ENCODE data around the gene NUBPL. TPM values are rescaled to one million over a fixed set of nuclear protein-coding genes. Genes with fewer than 3 reads are reported as not detected.

NUBPL gene
- polyA plus RNA-seq, 1 of the 3 experiments (the other 2 are of a cell fraction): 4.0 TPM

- no peak overlapping the region for H3K4me3 ChIP-seq (ENCODE audit: low read depth in 2 of 2, low read length in 1 of 2)
- 89% methylated on average over 2 of the region's 2 CpGs for WGBS (ENCODE audit: low lambda C conversion rate)
- H3F3A ChIP-seq (replicated peaks; ENCODE audit: insufficient read depth): no peaks in the 10 kb centered on the region
- no peak for DNase-seq
- TF ChIP-seq PBX3 (IDR thresholded peaks at IDR 0.05) (no peak), POLR2AphosphoS5 (IDR thresholded peaks at IDR 0.05; ENCODE audit: low read depth, low read length) (no peak), IRF3 (IDR thresholded peaks at IDR 0.05; ENCODE audit: low read depth, low read length) (no peak), JUND (IDR thresholded peaks at IDR 0.05) (no peak), MXI1 (IDR thresholded peaks at IDR 0.05; ENCODE audit: low read depth, low read length) (no peak), USF2 (IDR thresholded peaks at IDR 0.05; ENCODE audit: borderline replicate concordance, low read depth, low read length) (no peak), CTCF (IDR thresholded peaks at IDR 0.05) (no peak), FOXJ3 (CRISPR knock-in tag; IDR thresholded peaks at IDR 0.05) (no peak), NRF1 (IDR thresholded peaks at IDR 0.05; ENCODE audit: low read depth, low read length) (no peak), SIN3A (IDR thresholded peaks at IDR 0.05; ENCODE audit: borderline replicate concordance, low read depth, low read length) (no peak), TAF1 (IDR thresholded peaks at IDR 0.05; ENCODE audit: borderline replicate concordance, low read depth, low read length) (no peak)
- H3K9me3 ChIP-seq: 0 out of 2 replicates have a peak, but pooled peaks cover 5% of the 10 kb centered on the region
- H3K27me3 ChIP-seq (ENCODE audit: insufficient read depth): no peaks in the 10 kb centered on the region
- no peak overlapping the region for H3K27ac ChIP-seq (ENCODE audit: low read depth in 2 of 2, low read length in 1 of 2)
- no peaks in the 10 kb centered on the region for H4K20me1 ChIP-seq (ENCODE audit: insufficient read depth)
- POLR2A ChIA-PET: no interaction called here
- no peak overlapping the region for H3K4me2 ChIP-seq
- no peaks in the 10 kb centered on the region for H3K4me1 ChIP-seq (ENCODE audit: control insufficient read depth in 1 of 2, insufficient read depth in 2 of 2, low read depth in 1 of 2, low read length in 1 of 2)
- no peak overlapping the region for H3K9ac ChIP-seq
- H2AFZ ChIP-seq (ENCODE audit: low read depth): no peak overlapping the region
- H3K9me2 ChIP-seq: no peaks in the 10 kb centered on the region
- H3K36me3 ChIP-seq (replicated peaks in 1 of 2; ENCODE audit: control insufficient read depth in 1 of 2, insufficient read depth in 2 of 2, low read length in 1 of 2): peaks cover 0 to 7% of the 10 kb centered on the region in 2 experiments
- no peaks in the 10 kb centered on the region for H3K79me2 ChIP-seq (ENCODE audit: insufficient read depth)
- CTCF ChIA-PET: no interaction called here
Measured at GRCh38 chr14:31682768-31683167, 121.6 kb downstream of the NUBPL start.

GRCh38 chr14:31687726-31688125 is 126.5 kb downstream of the NUBPL start:
- POLR2A ChIA-PET: no interaction called here
- peaks cover 4 to 8% of the 10 kb centered on the region in 2 experiments; a peak in 3 of 4 replicates for H3K4me1 ChIP-seq (ENCODE audit: control insufficient read depth in 1 of 2, insufficient read depth in 2 of 2, low read depth in 1 of 2, low read length in 1 of 2)
- no peak for TF ChIP-seq RXRA (IDR thresholded peaks at IDR 0.05; ENCODE audit: borderline replicate concordance, low read depth)
- no peak for TF ChIP-seq POLR2AphosphoS5 (IDR thresholded peaks at IDR 0.05; ENCODE audit: low read depth, low read length)
- TF ChIP-seq GATA2 (CRISPR knock-in tag; IDR thresholded peaks at IDR 0.05): no peak
- no peak for TF ChIP-seq CHD2 (IDR thresholded peaks at IDR 0.05; ENCODE audit: low read length, partially characterized antibody)
- no peak for TF ChIP-seq FOXM1 (IDR thresholded peaks at IDR 0.05; ENCODE audit: low read depth)
- no peak for TF ChIP-seq YY1 (IDR thresholded peaks at IDR 0.05; ENCODE audit: low read depth)
- no peak for TF ChIP-seq MXI1 (IDR thresholded peaks at IDR 0.05; ENCODE audit: low read depth, low read length)
- TF ChIP-seq EP300 (IDR thresholded peaks at IDR 0.05; ENCODE audit: borderline replicate concordance in 1 of 2, low read depth in 1 of 2, low read length in 1 of 2): no peak
- no peak for TF ChIP-seq CTCF (IDR thresholded peaks at IDR 0.05)
- no peak for TF ChIP-seq ELF1 (IDR thresholded peaks at IDR 0.05)
- no peak for TF ChIP-seq USF1 (IDR thresholded peaks at IDR 0.05; ENCODE audit: borderline replicate concordance, low read depth)
- no peak for TF ChIP-seq RAD21 (IDR thresholded peaks at IDR 0.05; ENCODE audit: low read length)
- TF ChIP-seq FOXJ3 (CRISPR knock-in tag; IDR thresholded peaks at IDR 0.05): no peak
- TF ChIP-seq TEAD4 (IDR thresholded peaks at IDR 0.05; ENCODE audit: borderline replicate concordance, insufficient read depth): no peak
- TF ChIP-seq JUND (IDR thresholded peaks at IDR 0.05): no peak

More at GRCh38 chr14:31687726-31688125, 126.5 kb downstream of the NUBPL start:
- no peak overlapping the region for H3K27ac ChIP-seq (ENCODE audit: low read depth in 2 of 2, low read length in 1 of 2)
- no peak overlapping the region for H2AFZ ChIP-seq (ENCODE audit: low read depth)
- no peaks in the 10 kb centered on the region for H3F3A ChIP-seq (replicated peaks; ENCODE audit: insufficient read depth)
- H3K4me2 ChIP-seq: no peak overlapping the region
- no peaks in the 10 kb centered on the region for H3K27me3 ChIP-seq (ENCODE audit: insufficient read depth)
- H3K9me3 ChIP-seq: 0 out of 2 replicates have a peak, but pooled peaks cover under 1% of the 10 kb centered on the region
- CTCF ChIA-PET: no interaction called here
- H3K4me3 ChIP-seq (ENCODE audit: low read depth in 2 of 2, low read length in 1 of 2): no peak overlapping the region
- no peak overlapping the region for H3K9ac ChIP-seq
- H4K20me1 ChIP-seq (ENCODE audit: insufficient read depth): no peaks in the 10 kb centered on the region
- H3K36me3 ChIP-seq (replicated peaks in 1 of 2; ENCODE audit: control insufficient read depth in 1 of 2, insufficient read depth in 2 of 2, low read length in 1 of 2): peaks cover 0 to under 1% of the 10 kb centered on the region in 2 experiments
- WGBS (ENCODE audit: low lambda C conversion rate): 96% methylated on average over 1 of the region's 1 CpG
- H3K9me2 ChIP-seq: no peaks in the 10 kb centered on the region
- no peak for DNase-seq
- no peaks in the 10 kb centered on the region for H3K79me2 ChIP-seq (ENCODE audit: insufficient read depth)
